ENCODE data around the gene PURA.

GRCh38 chr5:140109759-140110645 is 3.9 kb upstream of the PURA start:
- TF ChIP-seq CTCF (IDR thresholded peaks at IDR 0.05; ENCODE audit: insufficient read depth, low read depth, low read length): no peak
- peak; percentile 16 for TF ChIP-seq EZH2 (IDR thresholded peaks at IDR 0.05; ENCODE audit: insufficient read depth, low read length)
